HepG2 (cell line): Measurements from ENCODE around the gene CSNK1D. TPM values are rescaled to one million over a fixed set of nuclear protein-coding genes. Genes with fewer than 3 reads are reported as not detected.

ENCODE experiments used
- DBP ChIP-seq: sonication (generic); formaldehyde crosslinking; IDR thresholded peaks from 2 replicates; pipeline ENCODE4 v1.4.0; 2020; ENCODE audit warnings: missing genetic modification reagents; ENCODE audit errors: not compliant biosample characterization
- HIVEP1 ChIP-seq: sonication (generic); formaldehyde crosslinking; IDR thresholded peaks from 2 replicates; pipeline ENCODE4 v1.4.0; 2020; ENCODE audit warnings: mild to moderate bottlenecking, missing genetic modification reagents
- HNF4G ChIP-seq, 2 experiments: sonication (generic) in 1 of 2; formaldehyde crosslinking in 1 of 2; IDR thresholded peaks; 2 replicates each; pipeline versions ENCODE4 v1.4.0 to v1.6.1; 2011 to 2020; ENCODE audit warnings: borderline replicate concordance in 2 of 2, low read depth in 2 of 2, mild to moderate bottlenecking in 2 of 2, low read length in 1 of 2, missing genetic modification reagents in 1 of 2, moderate library complexity in 1 of 2
- MTF2 ChIP-seq: sonication (generic); formaldehyde crosslinking; IDR thresholded peaks from 2 replicates; pipeline ENCODE4 v1.5.0; 2020; ENCODE audit warnings: missing genetic modification reagents, borderline replicate concordance
- RBM39 ChIP-seq: fragments of 200-400 bp; formaldehyde crosslinking; IDR thresholded peaks from one replicate; pipeline ENCODE4 v1.6.1; 2018; ENCODE audit warnings: antibody characterized with exemption, mild to moderate bottlenecking, low read depth, low read length; ENCODE audit not compliant: poor library complexity, severe bottlenecking
- ZMYM3 ChIP-seq: sonication (generic); formaldehyde crosslinking; IDR thresholded peaks from 2 replicates; pipeline ENCODE4 v1.5.1; 2020; ENCODE audit warnings: mild to moderate bottlenecking, missing genetic modification reagents
- ZNF12 ChIP-seq: sonication (generic); formaldehyde crosslinking; IDR thresholded peaks from 2 replicates; pipeline ENCODE4 v1.5.0; 2020; ENCODE audit warnings: missing genetic modification reagents
- ZNF230 ChIP-seq: sonication (generic); formaldehyde crosslinking; IDR thresholded peaks from 2 replicates; pipeline ENCODE4 v1.4.0; 2020; ENCODE audit warnings: mild to moderate bottlenecking, missing genetic modification reagents
- ZNF333 ChIP-seq: sonication (generic); formaldehyde crosslinking; IDR thresholded peaks from 2 replicates; pipeline ENCODE4 v1.4.0; 2020; ENCODE audit warnings: mild to moderate bottlenecking, missing genetic modification reagents, borderline replicate concordance
- ZNF704 ChIP-seq: sonication (generic); formaldehyde crosslinking; IDR thresholded peaks from 2 replicates; pipeline ENCODE4 v1.8.1; 2023; ENCODE audit warnings: mild to moderate bottlenecking, inconsistent platforms, moderate library complexity, missing genetic modification reagents, borderline replicate concordance
- ZNF747 ChIP-seq: sonication (generic); formaldehyde crosslinking; IDR thresholded peaks from 2 replicates; pipeline ENCODE4 v1.8.1; 2023; ENCODE audit warnings: missing genetic modification reagents, mild to moderate bottlenecking, borderline replicate concordance
- ZNF883 ChIP-seq: sonication (generic); formaldehyde crosslinking; IDR thresholded peaks from 2 replicates; pipeline ENCODE4 v1.5.1; 2020; ENCODE audit warnings: mild to moderate bottlenecking, missing genetic modification reagents; ENCODE audit errors: not compliant biosample characterization
- polyA plus RNA-seq, 8 experiments: library from polyadenylated mRNA; depleted of rRNA in 3 of 8; stranded (reverse) in 7 of 8; unstranded in 1 of 8; fragments of >200 nt; fragmentation: Illumina TruSeq in 4 of 8; extraction: Trizol in 4 of 8; gene quantifications; 2 replicates each; pipeline versions ENCODE4 v1.2.1 to v1.2.3, GENCODE V29; 2011 to 2016; ENCODE audit warnings: low read depth in 4 of 8, missing spikeins in 1 of 8, mixed read lengths in 1 of 8; ENCODE audit not compliant: insufficient read depth in 1 of 8
- total RNA-seq, 5 experiments: library from RNA; depleted of rRNA; stranded (reverse); fragments of >200 nt; fragmentation: Illumina TruSeq; extraction: Trizol; gene quantifications; 2 replicates each; pipeline ENCODE4 v1.2.3, GENCODE V29; 2016; ENCODE audit warnings: low read depth in 1 of 5
- TF ChIP-seq, protein P1 (sequence below): sonication (generic); formaldehyde crosslinking; conservative IDR thresholded peaks from 2 replicates; pipeline ENCODE4 v1.8.0; 2022; ENCODE audit warnings: mild to moderate bottlenecking, moderate library complexity, missing genetic modification reagents

The CSNK1D gene
- total and polyA plus RNA-seq, 2 of the 13 experiments (the other 11 are each of a cell fraction or from before 2014, with no cell fraction given), result 31.5 to 128 TPM

GRCh38 chr17:82218349-82219075 is 55.0 kb downstream of the CSNK1D start (continued):
- TF ChIP-seq ZNF704 (CRISPR knock-in tag) (0 out of 2 replicates have a peak, but pooled peaks have one; percentile 21), HNF4G (IDR thresholded peaks at IDR 0.05; ENCODE audit: borderline replicate concordance, low read depth, low read length) (no peak), HNF4G (CRISPR knock-in tag; IDR thresholded peaks at IDR 0.05; ENCODE audit: borderline replicate concordance, low read depth) (no peak), RBM39 (peak; percentile 15), ZMYM3 (CRISPR knock-in tag) (no peak), ZNF230 (no peak), ZNF883 (peak; percentile 15), HIVEP1 (CRISPR knock-in tag) (0 out of 2 replicates have a peak, but pooled peaks have one; percentile 24), MTF2 (no peak), ZNF12 (CRISPR knock-in tag) (no peak), ZNF333 (0 out of 2 replicates have a peak, but pooled peaks have one; percentile 54), ZNF747 (CRISPR knock-in tag) (no peak), DBP (CRISPR knock-in tag) (no peak)
- TF ChIP-seq, protein P1, sequence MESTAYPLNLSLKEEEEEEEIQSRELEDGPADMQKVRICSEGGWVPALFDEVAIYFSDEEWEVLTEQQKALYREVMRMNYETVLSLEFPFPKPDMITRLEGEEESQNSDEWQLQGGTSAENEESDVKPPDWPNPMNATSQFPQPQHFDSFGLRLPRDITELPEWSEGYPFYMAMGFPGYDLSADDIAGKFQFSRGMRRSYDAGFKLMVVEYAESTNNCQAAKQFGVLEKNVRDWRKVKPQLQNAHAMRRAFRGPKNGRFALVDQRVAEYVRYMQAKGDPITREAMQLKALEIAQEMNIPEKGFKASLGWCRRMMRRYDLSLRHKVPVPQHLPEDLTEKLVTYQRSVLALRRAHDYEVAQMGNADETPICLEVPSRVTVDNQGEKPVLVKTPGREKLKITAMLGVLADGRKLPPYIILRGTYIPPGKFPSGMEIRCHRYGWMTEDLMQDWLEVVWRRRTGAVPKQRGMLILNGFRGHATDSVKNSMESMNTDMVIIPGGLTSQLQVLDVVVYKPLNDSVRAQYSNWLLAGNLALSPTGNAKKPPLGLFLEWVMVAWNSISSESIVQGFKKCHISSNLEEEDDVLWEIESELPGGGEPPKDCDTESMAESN (CRISPR knock-in tag), result no peak
